Stimulated activated naive CD4-positive, alpha-beta T cell (primary cell): ENCODE results near the gene SMIM1.

Experiments used
- DNase-seq, 6 experiments: peaks; one replicate each; lab custom pipeline; 2025; lab: John Stamatoyannopoulos, UW

The SMIM1 gene

DNA sequence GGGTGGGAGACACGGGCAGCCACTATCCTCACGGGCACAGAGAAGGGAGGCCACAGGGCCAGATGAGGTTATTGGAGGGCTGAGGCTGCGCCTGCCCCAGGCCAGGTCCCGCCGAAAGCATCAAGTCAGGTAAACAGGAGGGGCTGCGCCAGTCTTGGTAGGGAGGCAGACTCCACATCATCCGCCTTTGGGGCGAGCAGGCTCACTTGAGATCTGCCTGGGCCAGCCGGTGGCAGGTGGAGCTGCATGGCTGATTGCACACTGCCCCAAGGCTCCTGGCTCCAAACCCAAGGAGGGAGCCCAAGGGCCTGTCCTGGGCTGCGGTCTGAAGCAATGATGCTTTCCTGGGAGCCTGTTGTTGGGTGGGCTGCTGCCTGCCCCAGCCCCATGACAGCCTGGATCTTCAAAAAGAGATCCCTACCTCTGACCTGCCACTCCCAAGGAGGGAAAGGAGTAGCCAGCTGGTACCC, 4.6 kb downstream of the SMIM1 start:
- no peak for DNase-seq

- no peak for DNase-seq
Measured at GRCh38 chr1:3777647-3778589, 5.4 kb downstream of the SMIM1 start.

DNA sequence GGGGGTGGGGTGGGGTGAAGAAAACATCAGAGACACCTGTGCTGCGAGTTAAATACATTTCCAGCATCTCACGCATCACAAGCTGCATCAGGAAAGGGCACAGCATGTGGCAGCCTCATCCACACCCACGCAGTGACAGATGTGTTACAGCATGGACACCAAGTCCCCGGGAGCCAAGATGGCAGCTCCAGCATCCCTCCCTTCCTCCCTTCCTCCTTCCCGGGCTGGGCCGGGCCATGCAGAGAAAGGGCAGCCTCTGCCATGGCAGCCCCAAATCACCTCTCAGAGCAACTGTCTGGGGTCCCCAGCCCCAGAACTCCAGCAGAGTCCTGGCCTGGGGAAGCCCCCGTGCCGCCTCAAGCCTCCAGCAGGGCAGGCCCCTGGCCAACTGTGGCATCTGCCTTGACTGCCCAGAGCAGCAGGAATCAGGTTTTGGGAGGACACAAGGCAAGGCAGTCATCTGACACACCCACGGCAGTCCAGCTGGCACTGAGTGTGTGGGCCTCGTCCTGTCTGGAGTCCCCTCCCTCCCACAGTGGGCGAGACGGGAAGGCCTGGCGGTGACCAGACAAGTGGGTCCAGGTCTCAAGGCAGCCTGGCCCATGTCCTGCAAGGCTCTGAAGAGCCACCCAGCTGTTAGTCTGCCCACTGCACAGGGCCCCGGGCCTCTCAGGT, 6.2 kb downstream of the SMIM1 start:
- DNase-seq: no peak

GRCh38 chr1:3779265-3779911, 6.8 kb downstream of the SMIM1 start:
- DNase-seq: no peak

DNA sequence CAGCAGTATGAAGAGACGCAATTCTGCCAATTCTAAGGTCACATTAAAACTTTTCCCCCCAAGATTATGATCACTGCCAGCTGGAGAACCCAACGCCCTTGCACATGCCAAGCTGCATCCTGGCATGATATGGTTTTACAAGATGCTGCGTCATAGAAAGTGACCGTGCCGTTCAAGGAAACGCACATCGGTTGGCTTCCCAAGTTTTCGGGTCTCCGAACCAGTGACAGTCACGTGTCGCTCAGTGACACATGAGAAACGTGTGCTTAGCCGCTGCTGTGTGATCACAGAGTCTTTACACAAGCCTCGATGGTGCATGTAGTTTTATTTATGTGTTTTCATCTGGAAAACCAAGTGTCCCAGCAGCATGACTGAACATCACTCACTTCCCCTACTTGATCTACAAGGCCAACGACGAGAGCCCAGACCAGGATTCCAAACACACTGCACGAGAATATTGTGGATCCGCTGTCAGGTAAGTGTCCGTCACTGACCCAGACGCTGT, 7.4 kb downstream of the SMIM1 start:
- no peak for DNase-seq

GRCh38 chr1:3780901-3781300, 8.4 kb downstream of the SMIM1 start:
- DNase-seq: no peak

DNA sequence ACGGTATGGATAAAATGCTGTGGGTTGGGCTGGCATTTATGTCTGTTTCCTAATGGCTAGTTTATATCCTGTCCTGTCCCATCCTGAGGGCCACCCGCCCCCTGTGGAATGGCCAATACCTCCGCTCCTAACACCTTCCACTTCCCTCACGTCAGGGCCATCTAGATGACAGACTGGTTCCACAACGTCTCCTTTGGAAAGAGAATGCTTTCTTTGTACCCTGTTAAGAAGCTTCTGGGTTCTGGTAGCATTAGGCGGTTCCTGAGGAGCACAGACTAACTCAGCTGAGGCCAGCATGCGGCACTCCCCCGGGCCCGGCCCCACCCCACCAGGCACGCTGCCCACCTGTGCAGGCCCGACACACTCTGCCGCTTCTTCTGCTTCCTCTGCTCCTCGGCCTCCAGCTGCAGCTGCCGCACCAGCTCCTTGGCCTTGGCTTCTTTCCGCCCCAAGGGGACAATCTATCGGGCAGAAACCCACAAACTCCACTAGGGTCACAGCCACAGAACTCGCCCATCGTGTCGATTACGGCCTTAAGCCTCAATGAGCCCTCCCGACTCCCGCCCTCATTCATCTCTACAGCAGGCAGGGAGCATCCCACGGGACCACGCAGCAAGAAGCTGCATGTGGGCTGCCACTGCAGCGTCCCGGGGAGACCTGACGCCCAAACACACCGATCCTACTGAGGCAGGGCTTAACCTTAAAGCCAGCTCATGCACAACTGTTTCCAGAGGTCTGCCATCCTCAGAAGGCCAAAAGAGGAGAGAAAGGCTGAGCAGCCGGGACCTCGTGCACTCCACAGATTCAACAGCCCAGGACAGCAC, 11.3 kb downstream of the SMIM1 start:
- no peak for DNase-seq

GRCh38 chr1:3785045-3785444, 12.5 kb downstream of the SMIM1 start:
- DNase-seq: no peak

DNA sequence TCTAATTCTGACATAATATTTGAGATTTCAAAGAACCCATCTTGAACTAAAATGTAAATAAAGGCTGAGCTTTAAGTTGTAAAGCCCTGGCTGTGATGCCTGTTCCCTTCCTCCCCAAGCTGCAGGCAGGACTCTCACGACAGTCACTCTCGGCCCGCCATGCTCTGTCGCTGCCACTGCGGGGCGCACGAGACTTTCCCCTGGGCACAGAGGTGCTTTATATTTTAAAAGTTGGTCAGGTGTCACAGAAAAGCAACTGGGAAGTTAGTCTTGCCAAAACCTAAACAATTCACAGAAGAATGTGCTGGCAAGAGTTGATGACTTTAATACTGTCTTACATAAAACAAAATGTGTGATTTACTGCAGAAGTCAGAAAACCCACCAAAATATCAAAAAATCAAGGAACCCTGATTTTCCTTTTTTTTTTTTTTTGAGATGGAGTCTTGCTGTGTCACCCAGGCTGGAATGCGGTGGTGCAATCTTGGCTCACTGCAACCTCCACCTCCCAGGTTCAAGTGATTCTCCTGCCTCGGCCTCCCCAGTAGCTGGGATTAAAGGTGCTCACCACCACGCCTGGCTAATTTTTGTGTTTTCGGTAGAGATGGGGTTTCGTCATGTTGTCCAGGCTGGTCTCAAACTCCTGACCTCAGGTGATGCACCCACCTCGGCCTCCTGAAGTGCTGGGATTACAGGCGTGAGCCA, 13.1 kb downstream of the SMIM1 start:
- no peak for DNase-seq

- DNase-seq: no peak
Measured at GRCh38 chr1:3786468-3787348, 14.2 kb downstream of the SMIM1 start.

GRCh38 chr1:3787349-3787715, 14.8 kb downstream of the SMIM1 start:
- DNase-seq: no peak

DNA sequence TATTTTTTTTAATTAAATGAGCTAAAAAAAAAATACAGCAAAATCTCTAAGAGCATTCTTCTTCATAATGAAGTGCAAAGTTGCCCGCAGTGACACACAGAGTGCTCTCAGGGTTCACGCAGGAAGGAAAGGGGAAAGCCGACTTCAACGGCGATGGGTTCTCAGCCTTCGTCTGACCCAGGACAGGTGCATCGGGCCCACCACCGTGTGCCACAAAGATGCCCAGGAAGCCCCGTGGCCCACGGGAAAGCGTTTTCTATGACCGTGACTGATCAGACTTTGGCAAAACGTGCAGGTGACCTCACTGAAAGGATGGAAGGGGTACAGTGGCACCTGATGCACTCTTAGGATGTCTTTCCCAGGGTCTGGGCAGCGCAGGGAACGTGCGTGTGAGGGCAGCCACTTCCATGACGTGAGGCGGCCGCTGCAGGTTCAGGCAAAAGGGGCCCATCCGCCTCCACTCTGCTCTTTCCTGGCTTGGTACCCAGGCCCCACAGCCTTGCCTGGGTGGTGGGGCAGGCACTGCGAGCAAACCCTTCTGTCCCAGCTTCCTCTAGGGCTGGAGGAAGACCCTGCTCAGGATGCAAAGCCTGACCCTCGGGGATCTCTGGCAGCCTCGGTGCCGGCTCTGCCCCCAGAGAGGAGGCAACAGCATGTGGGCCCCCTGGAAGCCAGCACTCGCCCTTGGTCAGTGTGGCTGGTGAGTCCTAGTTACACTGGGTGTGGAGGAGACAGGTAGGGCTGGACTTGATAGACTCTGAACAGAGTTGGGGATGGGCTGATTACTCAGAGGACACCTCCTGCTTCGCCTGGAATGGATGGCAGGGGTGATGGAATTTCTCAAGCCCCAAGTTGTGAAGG, 15.4 kb downstream of the SMIM1 start:
- no peak for DNase-seq

DNA sequence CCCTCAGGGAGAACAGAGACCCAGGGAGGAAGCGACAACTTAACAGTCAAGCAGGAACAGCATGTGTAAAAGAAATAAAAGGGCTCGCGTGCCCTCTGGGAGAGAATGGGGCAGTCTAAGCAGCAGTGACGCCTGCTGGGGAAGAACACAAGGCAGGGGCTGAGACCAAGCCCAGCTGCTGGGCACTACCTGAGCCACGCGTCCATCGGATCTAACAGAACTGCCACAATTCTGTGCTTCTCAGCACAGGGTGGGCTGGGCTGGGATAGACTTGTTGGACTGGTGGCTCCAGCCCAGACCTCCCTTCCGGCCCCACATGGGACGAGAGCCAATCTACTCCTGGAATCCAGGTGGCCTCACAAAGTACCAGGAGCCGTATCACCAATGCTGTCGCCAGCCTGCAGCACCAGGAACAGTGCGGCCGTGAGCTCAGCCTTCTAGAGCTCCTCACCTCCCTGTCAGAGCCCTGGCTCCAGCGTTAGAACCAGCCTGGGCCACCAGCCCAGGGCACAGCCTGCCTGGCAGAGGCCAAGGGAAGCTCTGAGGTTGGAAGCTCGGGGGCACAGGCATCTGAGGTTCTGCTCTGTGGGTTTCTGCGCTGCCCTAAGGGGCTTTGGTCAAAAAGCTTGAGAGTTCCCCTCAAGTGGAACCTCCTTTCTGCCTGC, 16.3 kb downstream of the SMIM1 start:
- no peak for DNase-seq

DNA sequence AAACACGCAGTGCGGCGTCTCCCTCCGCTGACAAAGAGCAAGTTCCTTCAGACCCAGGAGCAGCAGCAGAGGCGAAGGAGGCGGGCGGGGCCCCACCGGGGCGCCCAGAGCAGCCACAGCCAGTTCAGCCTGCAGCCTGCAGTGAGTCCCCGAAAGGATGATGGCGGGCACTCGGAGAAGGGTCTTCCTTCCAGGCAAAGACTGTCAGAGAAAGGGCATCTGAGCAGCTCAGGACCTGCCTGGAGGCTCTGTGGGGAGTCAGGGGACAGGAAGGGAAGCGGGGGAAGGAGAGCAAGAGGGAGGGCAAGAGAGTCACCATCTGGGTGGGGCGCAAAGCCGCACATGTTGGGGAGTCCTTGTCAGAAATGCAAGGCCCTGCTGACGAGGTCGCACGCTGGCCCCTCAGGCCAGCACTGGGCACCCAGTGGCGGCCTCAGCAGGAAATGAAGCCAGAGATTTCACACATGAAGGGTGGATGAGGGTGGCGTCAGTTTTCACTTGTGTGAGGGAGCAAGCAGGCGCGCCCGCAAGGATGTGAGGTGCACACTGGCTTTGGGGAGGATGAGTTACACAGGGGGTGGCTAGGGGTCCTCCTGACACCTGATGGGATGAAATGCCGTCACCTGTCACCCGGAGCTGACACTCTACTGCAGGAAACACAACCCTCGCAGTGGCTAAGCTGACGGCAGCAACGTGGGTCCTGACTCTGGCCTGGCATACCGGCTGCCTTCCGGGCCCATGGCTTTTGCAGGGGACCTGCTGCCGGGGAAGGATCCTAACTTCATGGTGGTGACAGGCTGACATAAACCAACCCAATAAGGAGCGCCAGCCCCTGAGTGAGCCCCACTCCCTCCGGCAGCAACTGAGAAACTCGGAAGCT, 17.1 kb downstream of the SMIM1 start:
- DNase-seq: no peak

DNA sequence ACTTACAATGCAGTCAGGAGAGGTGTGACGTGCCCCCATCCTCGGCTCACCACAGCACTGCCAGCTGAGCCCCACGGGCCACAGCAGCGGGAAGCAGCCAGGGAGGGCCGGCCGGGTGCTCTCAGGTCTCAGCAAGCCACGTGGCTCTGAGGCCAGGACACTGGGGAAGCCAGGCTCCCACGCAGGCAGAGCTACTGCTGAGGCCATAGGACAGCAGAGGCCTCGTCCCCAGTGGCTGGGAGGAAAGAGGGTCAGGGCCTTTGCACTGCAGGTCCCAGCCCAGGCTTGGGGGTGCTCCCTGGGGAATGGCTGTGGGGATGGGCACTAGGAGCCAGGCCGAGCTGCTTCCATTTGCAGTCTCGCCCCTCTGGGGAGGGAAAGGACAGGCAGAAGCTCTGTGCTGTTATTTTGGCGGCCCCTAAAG, 18.0 kb downstream of the SMIM1 start:
- no peak for DNase-seq

DNA sequence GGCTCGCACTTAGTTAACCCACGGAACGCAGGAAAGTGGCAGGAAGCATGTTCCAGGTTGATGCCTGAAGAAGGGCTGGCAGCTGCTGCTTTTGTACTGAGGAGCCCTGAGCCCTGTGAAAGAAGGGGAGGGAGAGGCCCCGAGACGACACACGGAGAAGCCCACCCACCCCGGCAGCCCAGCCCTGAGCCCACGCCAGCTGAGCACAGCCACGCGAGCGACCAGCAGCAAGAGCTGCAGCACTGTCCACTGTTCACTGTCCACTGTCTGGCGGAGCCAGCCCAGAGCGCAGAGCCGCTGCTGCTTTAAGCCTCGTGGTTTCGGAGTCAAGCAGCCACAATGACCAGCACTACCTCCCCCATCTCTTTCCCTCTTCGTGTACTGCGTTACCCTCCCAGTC, 18.4 kb downstream of the SMIM1 start:
- DNase-seq: no peak

GRCh38 chr1:3795453-3796214, 23.1 kb downstream of the SMIM1 start:
- no peak for DNase-seq
